Measurements from ENCODE around the gene NCOR2. TPM values are rescaled to one million over a fixed set of nuclear protein-coding genes. Genes with fewer than 3 reads are reported as not detected.
A peak's percentile ranks its signal among the peaks of the same experiment; 100 is the strongest.

Gene NCOR2
- total RNA-seq, 1 experiment from 2014 or later = 17.0 TPM

- no peak overlapping the region for H3K4me3 ChIP-seq
- no peak for DNase-seq
- H3K9me3 ChIP-seq = no peaks in the 10 kb centered on the region
- peaks cover 3% of the 10 kb centered on the region; the same call in 1 of the 2 replicates for H3K36me3 ChIP-seq
- H3K27me3 ChIP-seq = no peaks in the 10 kb centered on the region
Measured at GRCh38 chr12:124557518-124558223, 9.7 kb downstream of the NCOR2 start.

GRCh38 chr12:124556896-124557501 is 10.4 kb downstream of the NCOR2 start:
- Histone ChIP-seq H3K9me3 (no peaks in the 10 kb centered on the region), H3K36me3 (peaks cover 3% of the 10 kb centered on the region; the same call in 1 of the 2 replicates), H3K4me3 (no peak overlapping the region), H3K27me3 (no peaks in the 10 kb centered on the region)
- no peak for DNase-seq

- H3K9me3 ChIP-seq = no peaks in the 10 kb centered on the region
- H3K36me3 ChIP-seq = peaks cover 3% of the 10 kb centered on the region; the same call in 1 of the 2 replicates
- no peak overlapping the region for H3K4me3 ChIP-seq
- no peak for DNase-seq
- no peaks in the 10 kb centered on the region for H3K27me3 ChIP-seq
Measured at GRCh38 chr12:124556074-124556466, 11.3 kb downstream of the NCOR2 start.

- no peaks in the 10 kb centered on the region for H3K9me3 ChIP-seq
- H3K4me3 ChIP-seq = no peak overlapping the region
- no peaks in the 10 kb centered on the region for H3K27me3 ChIP-seq
- DNase-seq = no peak
- H3K36me3 ChIP-seq = peaks cover 1% of the 10 kb centered on the region; the same call in 1 of the 2 replicates
Measured at GRCh38 chr12:124555168-124556073, 12.0 kb downstream of the NCOR2 start.

- no peaks in the 10 kb centered on the region for H3K9me3 ChIP-seq
- no peaks in the 10 kb centered on the region; the same call in 1 of the 2 replicates for H3K36me3 ChIP-seq
- H3K27me3 ChIP-seq = no peaks in the 10 kb centered on the region
- no peak overlapping the region for H3K4me3 ChIP-seq
- no peak for DNase-seq
Measured at GRCh38 chr12:124554429-124555029, 12.9 kb downstream of the NCOR2 start.

GRCh38 chr12:124553862-124554428 is 13.5 kb downstream of the NCOR2 start:
- Histone ChIP-seq H3K4me3 (no peak overlapping the region), H3K36me3 (no peaks in the 10 kb centered on the region; the same call in 1 of the 2 replicates), H3K27me3 (no peaks in the 10 kb centered on the region), H3K9me3 (no peaks in the 10 kb centered on the region)
- no peak for DNase-seq

- Histone ChIP-seq H3K4me3 (no peak overlapping the region), H3K9me3 (no peaks in the 10 kb centered on the region), H3K36me3 (peaks cover 7% of the 10 kb centered on the region), H3K27me3 (no peaks in the 10 kb centered on the region)
- DNase-seq = peak; percentile 39
Measured at GRCh38 chr12:124551268-124552144, 15.9 kb downstream of the NCOR2 start.

- no peak overlapping the region for H3K4me3 ChIP-seq
- H3K27me3 ChIP-seq = no peaks in the 10 kb centered on the region
- DNase-seq = peak; percentile 43
- H3K9me3 ChIP-seq = no peaks in the 10 kb centered on the region
- peaks cover 7% of the 10 kb centered on the region for H3K36me3 ChIP-seq
Measured at GRCh38 chr12:124550123-124551089, 17.0 kb downstream of the NCOR2 start.

- no peak overlapping the region for H3K4me3 ChIP-seq
- H3K36me3 ChIP-seq = peaks cover 7% of the 10 kb centered on the region
- H3K27me3 ChIP-seq = no peaks in the 10 kb centered on the region
- H3K9me3 ChIP-seq = no peaks in the 10 kb centered on the region
- DNase-seq = no peak
Measured at GRCh38 chr12:124549629-124550028, 17.8 kb downstream of the NCOR2 start.

- Histone ChIP-seq H3K27me3 (no peaks in the 10 kb centered on the region), H3K36me3 (peaks cover 7% of the 10 kb centered on the region), H3K4me3 (no peak overlapping the region), H3K9me3 (no peaks in the 10 kb centered on the region)
- DNase-seq = peak; percentile 85
Measured at GRCh38 chr12:124548854-124549378, 18.5 kb downstream of the NCOR2 start.

GRCh38 chr12:124547626-124548025 is 19.8 kb downstream of the NCOR2 start:
- Histone ChIP-seq H3K9me3 (no peaks in the 10 kb centered on the region), H3K4me3 (no peak overlapping the region), H3K36me3 (peaks cover 7% of the 10 kb centered on the region), H3K27me3 (no peaks in the 10 kb centered on the region)
- no peak for DNase-seq

- peak; percentile 52 for DNase-seq
- peaks cover 7% of the 10 kb centered on the region for H3K36me3 ChIP-seq
- no peaks in the 10 kb centered on the region for H3K27me3 ChIP-seq
- no peaks in the 10 kb centered on the region for H3K9me3 ChIP-seq
- no peak overlapping the region for H3K4me3 ChIP-seq
Measured at GRCh38 chr12:124545508-124546418, 21.6 kb downstream of the NCOR2 start.

GRCh38 chr12:124544983-124545382 is 22.4 kb downstream of the NCOR2 start:
- peaks cover 7% of the 10 kb centered on the region for H3K36me3 ChIP-seq
- no peaks in the 10 kb centered on the region for H3K27me3 ChIP-seq
- H3K4me3 ChIP-seq = no peak overlapping the region
- no peak for DNase-seq
- no peaks in the 10 kb centered on the region for H3K9me3 ChIP-seq

Data from MG63 (cell line).